Measurements from ENCODE around the gene LONP1. TPM values are rescaled to one million over a fixed set of nuclear protein-coding genes. Genes with fewer than 3 reads are reported as not detected.

Gene LONP1
- total RNA-seq, result 58.9 and 92.1 TPM in 2 replicates

DNA sequence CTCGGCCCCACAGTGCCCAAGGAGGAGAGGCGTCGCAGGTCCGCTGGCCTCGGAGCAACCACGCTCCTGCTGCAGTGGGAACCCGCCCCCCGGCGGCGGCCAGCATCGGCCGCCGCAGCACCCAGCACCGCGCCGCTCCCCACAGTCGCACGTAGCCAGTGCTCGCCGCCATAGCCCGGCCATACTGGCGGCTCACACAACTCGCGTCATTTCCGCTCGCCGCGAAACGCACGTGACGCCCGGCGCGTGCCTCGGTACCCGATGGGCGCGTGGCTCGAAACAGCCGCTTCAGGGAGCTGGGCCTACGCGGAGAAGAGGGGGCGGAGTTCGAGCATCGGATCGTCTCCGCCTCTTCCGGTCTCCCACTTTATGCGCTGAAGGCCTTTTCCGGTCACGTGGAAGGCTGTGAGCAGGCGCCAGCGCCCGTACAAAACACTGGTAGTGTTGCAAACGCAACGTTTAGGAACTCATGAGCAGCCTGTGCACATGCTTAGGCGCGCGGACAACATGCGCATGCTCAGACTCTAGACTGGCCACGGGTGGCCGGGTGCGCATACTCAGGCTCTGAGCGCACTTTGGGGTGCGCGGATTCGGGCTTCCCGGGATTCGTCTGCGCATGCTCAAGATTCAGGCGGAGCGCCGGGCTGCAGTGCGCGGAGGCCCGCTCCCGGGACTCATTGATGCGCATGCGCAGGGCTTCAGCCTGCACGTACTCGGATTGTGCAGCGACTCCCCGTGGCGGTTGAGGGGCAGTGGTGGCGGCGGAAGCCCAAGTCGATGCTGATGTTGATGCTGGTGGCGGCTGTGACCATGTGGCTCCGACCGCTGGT lies at the start of gene LONP1, which contains the start of gene CATSPERD:
Gene LONP1 (minus strand): TSS at position 186 of the 830 bp plus-strand sequence. CDS start 14 bp downstream, at position 172.
Gene CATSPERD (plus strand): TSS at position 677 of the 830 bp plus-strand sequence. CDS start 101 bp downstream, at position 778.

DNA sequence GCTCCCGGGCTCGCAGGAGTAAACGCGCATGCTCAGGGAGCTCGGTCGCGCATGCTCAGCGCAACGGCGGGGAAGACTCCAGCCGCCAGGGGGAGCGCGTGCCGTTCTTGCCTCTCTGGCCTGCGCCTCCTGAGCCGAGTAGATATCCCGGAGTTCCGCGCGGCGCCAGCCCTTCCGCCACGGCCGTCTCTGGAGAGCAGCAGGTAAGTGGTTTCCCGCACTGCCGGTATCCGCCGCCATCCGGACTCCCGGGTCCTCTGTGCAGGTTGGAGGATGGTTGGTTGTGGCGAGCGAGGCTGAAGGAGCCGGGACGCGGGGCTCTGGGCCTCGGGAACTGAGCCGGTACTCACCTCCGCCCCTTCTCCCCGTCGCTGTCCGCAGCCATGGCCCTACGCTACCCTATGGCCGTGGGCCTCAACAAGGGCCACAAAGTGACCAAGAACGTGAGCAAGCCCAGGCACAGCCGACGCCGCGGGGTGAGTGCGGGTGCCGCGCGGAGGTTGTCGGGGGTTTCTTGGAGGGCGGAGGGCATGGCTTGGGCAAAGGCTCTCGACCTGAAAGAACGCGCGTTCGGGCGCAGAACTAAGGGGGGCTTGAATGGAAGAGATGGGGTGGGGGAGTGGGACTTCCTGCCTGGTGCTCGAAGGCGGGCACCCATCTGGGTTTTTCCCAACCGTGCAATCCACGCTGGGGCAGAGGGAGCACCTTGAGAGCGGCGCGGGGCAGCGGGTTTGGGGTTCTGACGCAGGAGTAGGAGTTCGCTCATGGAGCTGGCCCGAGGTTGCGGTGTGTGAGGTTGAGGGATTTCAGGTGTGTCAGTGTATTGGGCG lies 29.6 kb downstream of the LONP1 start, which contains the start of gene RPL36:
Gene RPL36 (plus strand): TSS at position 171 of the 830 bp plus-strand sequence. CDS start 213 bp downstream, at position 384.

GRCh38 chr19:5680437-5681368 lies 39.2 kb downstream of the LONP1 start, which contains the start of the genes HSD11B1L and MICOS13:
TSS of gene HSD11B1L (plus strand) at chr19:5681027. CDS start at chr19:5684833, 3,806 bp downstream.
TSS of gene MICOS13 (minus strand) at chr19:5680516. CDS start at chr19:5680486, 30 bp downstream.

Other genes starting within 250 kb of the LONP1 start
- gene TINCR, start 152.2 kb downstream of the LONP1 start, total RNA-seq, result 0.06 TPM in 1 of 2 replicates, not detected in the other
- gene SAFB2, start 97.4 kb downstream of the LONP1 start, total RNA-seq, result 21.0 and 59.6 TPM in 2 replicates
- 44.5 and 85.1 TPM in 2 replicates for gene SAFB, start 97.1 kb downstream of the LONP1 start, total RNA-seq
- gene MICOS13, start 39.6 kb downstream of the LONP1 start, total RNA-seq, result 23.2 and 39.2 TPM in 2 replicates
- gene HSD11B1L, start 39.1 kb downstream of the LONP1 start, total RNA-seq, result 6.3 and 8.1 TPM in 2 replicates
- gene RPL36, start 29.9 kb downstream of the LONP1 start, total RNA-seq, result 360 and 493 TPM in 2 replicates
- not detected in 2 replicates for gene CATSPERD, start 491 bp upstream of the LONP1 start, total RNA-seq
- 0.13 and 0.32 TPM in 2 replicates for gene PRR22, start 64.6 kb upstream of the LONP1 start, total RNA-seq
- gene DUS3L, start 71.0 kb upstream of the LONP1 start, total RNA-seq, result 21.2 and 23.5 TPM in 2 replicates
- 0.25 and 0.32 TPM in 2 replicates for gene NRTN, start 84.9 kb upstream of the LONP1 start, total RNA-seq
- gene FUT6, start 119.6 kb upstream of the LONP1 start, total RNA-seq, result not detected in 2 replicates
- gene FUT3, start 131.3 kb upstream of the LONP1 start, total RNA-seq, result not detected in 2 replicates
- not detected in 2 replicates for gene FUT5, start 150.4 kb upstream of the LONP1 start, total RNA-seq
- gene NDUFA11, start 183.6 kb upstream of the LONP1 start, total RNA-seq, result 193 and 269 TPM in 2 replicates
- gene VMAC, start 184.7 kb upstream of the LONP1 start, total RNA-seq, result 3.7 and 5.8 TPM in 2 replicates
- gene CAPS, start 194.1 kb upstream of the LONP1 start, total RNA-seq, result 1.9 and 3.5 TPM in 2 replicates